ENCODE results near the gene MORN1. TPM values are rescaled to one million over a fixed set of nuclear protein-coding genes. Genes with fewer than 3 reads are reported as not detected.
A peak's percentile ranks its signal among the peaks of the same experiment; 100 is the strongest.

Gene MORN1
- total and polyA plus RNA-seq, 2 of the 4 experiments (the other 2 are of a cell fraction), result 3.0 to 4.2 TPM

DNA sequence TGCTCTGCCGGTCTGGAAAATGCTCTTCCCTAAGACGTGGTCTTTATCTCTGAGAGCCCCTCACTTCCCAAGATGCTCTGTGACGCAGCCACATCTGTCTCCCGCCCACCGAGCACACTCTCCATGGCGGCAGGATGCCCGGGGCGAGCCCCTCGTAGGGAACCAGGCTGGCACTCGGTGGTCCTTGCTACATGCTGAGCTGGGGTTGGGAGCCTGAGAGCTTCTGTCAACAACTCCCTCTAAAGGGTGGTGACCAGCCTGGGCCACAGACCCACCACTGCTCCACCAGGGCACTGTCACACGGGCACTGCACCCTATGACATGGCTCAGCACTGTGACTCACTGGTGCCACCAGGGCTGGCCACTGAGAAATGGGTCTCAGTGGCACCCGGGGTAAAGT lies 18.4 kb upstream of the MORN1 start (continued):
- TF ChIP-seq RAD21 (IDR thresholded peaks at IDR 0.05; ENCODE audit: low read length) (no peak), MXI1 (IDR thresholded peaks at IDR 0.05; ENCODE audit: borderline replicate concordance, low read depth, low read length) (no peak)

GRCh38 chr1:2408859-2409276 lies 17.5 kb upstream of the MORN1 start:
- Histone ChIP-seq H3K4me1 (ENCODE audit: control insufficient read depth, insufficient read depth, low read length) (peaks cover 17% of the 10 kb centered on the region), H3K9me1 (ENCODE audit: insufficient read depth, low read length) (no peaks in the 10 kb centered on the region), H3K23ac (ENCODE audit: low read depth, low read length) (no peak overlapping the region), H3K27ac (ENCODE audit: insufficient read depth, low read length) (no peak overlapping the region), H3K56ac (ENCODE audit: extremely low read depth, insufficient read depth, low read length) (no peak overlapping the region), H4K20me1 (ENCODE audit: insufficient read depth, low read length) (0 out of 2 replicates have a peak, but pooled peaks cover 13% of the 10 kb centered on the region), H3K9ac (ENCODE audit: low read depth, low read length) (no peak overlapping the region), H4K91ac (ENCODE audit: insufficient read depth, low read depth, low read length) (no peak overlapping the region), H3K4ac (ENCODE audit: low read depth, low read length) (no peak overlapping the region), H3K9me3 (ENCODE audit: control insufficient read depth, insufficient read depth, low read length) (no peaks in the 10 kb centered on the region), H2BK5ac (ENCODE audit: low read depth, low read length, poor library complexity, severe bottlenecking) (no peak overlapping the region), H2AK9ac (replicated peaks; ENCODE audit: low read depth, low read length, poor library complexity) (no peak overlapping the region), H4K8ac (ENCODE audit: low read depth in 2 of 2, low read length in 2 of 2) (no peak overlapping the region), H3K4me3 (ENCODE audit: insufficient read depth, low read depth, low read length) (no peak overlapping the region), H3K18ac (ENCODE audit: low read depth, low read length) (no peak overlapping the region), H2AK5ac (ENCODE audit: low read depth, low read length) (no peak overlapping the region), H3K36me3 (ENCODE audit: control insufficient read depth, insufficient read depth, low read length) (peaks cover 44% of the 10 kb centered on the region), H3K27me3 (ENCODE audit: control insufficient read depth, insufficient read depth, low read length) (no peaks in the 10 kb centered on the region), H3K14ac (replicated peaks; ENCODE audit: low read depth, low read length) (no peak overlapping the region), H4K5ac (ENCODE audit: low read depth, low read length) (no peak overlapping the region), H2AFZ (replicated peaks; ENCODE audit: low read length, poor library complexity) (no peak overlapping the region), H2BK120ac (ENCODE audit: low read depth, low read length) (no peak overlapping the region), H3K4me2 (ENCODE audit: low read depth, low read length) (no peak overlapping the region), H2BK20ac (ENCODE audit: low read depth, low read length) (no peak overlapping the region), H2BK15ac (ENCODE audit: low read depth, low read length) (no peak overlapping the region), H3K79me1 (ENCODE audit: low read depth in 1 of 2, low read length in 2 of 2) (peaks cover 14 to 51% of the 10 kb centered on the region in 2 experiments)
- POLR2A ChIA-PET (ENCODE audit: unreplicated experiment), result no interaction called here
- ATAC-seq (ENCODE audit: low read depth) (no peak), DNase-seq (no peak)
- CTCF ChIA-PET, result no interaction called here
- 73% methylated on average over 6 of the region's 13 CpGs; no CpG with 5 or more reads in 1 of the 2 experiments for WGBS, 2 experiments (ENCODE audit: extremely low coverage in 2 of 2, insufficient read length in 1 of 2)
- TF ChIP-seq POLR2A (IDR thresholded peaks at IDR 0.05; ENCODE audit: low read depth, low read length) (no peak), RAD21 (IDR thresholded peaks at IDR 0.05; ENCODE audit: low read length) (no peak), MAZ (IDR thresholded peaks at IDR 0.05; ENCODE audit: borderline replicate concordance, low read depth, low read length) (no peak), CEBPB (IDR thresholded peaks at IDR 0.05; ENCODE audit: low read depth, low read length) (no peak)
- TF ChIP-seq, protein P1, sequence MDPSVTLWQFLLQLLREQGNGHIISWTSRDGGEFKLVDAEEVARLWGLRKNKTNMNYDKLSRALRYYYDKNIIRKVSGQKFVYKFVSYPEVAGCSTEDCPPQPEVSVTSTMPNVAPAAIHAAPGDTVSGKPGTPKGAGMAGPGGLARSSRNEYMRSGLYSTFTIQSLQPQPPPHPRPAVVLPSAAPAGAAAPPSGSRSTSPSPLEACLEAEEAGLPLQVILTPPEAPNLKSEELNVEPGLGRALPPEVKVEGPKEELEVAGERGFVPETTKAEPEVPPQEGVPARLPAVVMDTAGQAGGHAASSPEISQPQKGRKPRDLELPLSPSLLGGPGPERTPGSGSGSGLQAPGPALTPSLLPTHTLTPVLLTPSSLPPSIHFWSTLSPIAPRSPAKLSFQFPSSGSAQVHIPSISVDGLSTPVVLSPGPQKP (IDR thresholded peaks at IDR 0.05; ENCODE audit: borderline replicate concordance, low read depth, low read length), result no peak
- TF ChIP-seq, protein P2, sequence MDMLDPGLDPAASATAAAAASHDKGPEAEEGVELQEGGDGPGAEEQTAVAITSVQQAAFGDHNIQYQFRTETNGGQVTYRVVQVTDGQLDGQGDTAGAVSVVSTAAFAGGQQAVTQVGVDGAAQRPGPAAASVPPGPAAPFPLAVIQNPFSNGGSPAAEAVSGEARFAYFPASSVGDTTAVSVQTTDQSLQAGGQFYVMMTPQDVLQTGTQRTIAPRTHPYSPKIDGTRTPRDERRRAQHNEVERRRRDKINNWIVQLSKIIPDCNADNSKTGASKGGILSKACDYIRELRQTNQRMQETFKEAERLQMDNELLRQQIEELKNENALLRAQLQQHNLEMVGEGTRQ (IDR thresholded peaks at IDR 0.05; ENCODE audit: low read depth, low read length), result peak; percentile 59
- BruUV-seq (replicated peaks), result no TSS peak
- intact Hi-C loops (cut with micrococcal nuclease) (no loop called here), dilution Hi-C loops (cut with HindIII; ENCODE audit: low sequenced_read_pairs, unreplicated experiment) (no loop called here), in situ Hi-C loops (cut with MboI; ENCODE audit: low sequenced_read_pairs) (loop anchor here (25.0 kb wide), 1 partner anchor 903 kb away; no protein-coding TSS in a partner anchor)

Measured in IMR-90 (cell line).